Immature natural killer cell (primary cell): Measurements from ENCODE around the gene FIZ1. TPM values are rescaled to one million over a fixed set of nuclear protein-coding genes. Genes with fewer than 3 reads are reported as not detected.

Source experiments
- DNase-seq, 3 donors: peaks; one replicate each; pipeline ENCODE4 v3.0.0; 2022; ENCODE audit warnings: mixed read lengths in 1 of 3
- H3K27ac Mint-ChIP-seq, 6 donors: one replicate each; pipeline ENCODE4 v1.8.0; 2020; ENCODE audit warnings: mixed read lengths in 6 of 6, mild to moderate bottlenecking in 5 of 6, inconsistent platforms in 4 of 6, moderate library complexity in 3 of 6
- H3K27me3 Mint-ChIP-seq, 3 donors: one replicate each; pipeline ENCODE4 v1.8.0; 2020 to 2021; ENCODE audit warnings: low read depth in 3 of 3, mild to moderate bottlenecking in 3 of 3, mixed read lengths in 3 of 3, moderate library complexity in 3 of 3, inconsistent platforms in 1 of 3
- H3K36me3 Mint-ChIP-seq, 3 donors: one replicate each; pipeline ENCODE4 v1.8.0; 2020; ENCODE audit warnings: mixed read lengths in 3 of 3, inconsistent platforms in 2 of 3, mild to moderate bottlenecking in 2 of 3
- H3K4me1 Mint-ChIP-seq, 2 donors: one replicate each; pipeline ENCODE4 v1.8.0; 2020; ENCODE audit warnings: inconsistent platforms in 2 of 2, mild to moderate bottlenecking in 2 of 2, mixed read lengths in 2 of 2, moderate library complexity in 1 of 2
- H3K4me3 Mint-ChIP-seq, 5 donors: one replicate each; pipeline ENCODE4 v1.8.0; 2020; ENCODE audit warnings: mild to moderate bottlenecking in 5 of 5, mixed read lengths in 5 of 5, inconsistent platforms in 3 of 5, moderate library complexity in 3 of 5
- H3K9me3 Mint-ChIP-seq, 6 donors: one replicate each; pipeline ENCODE4 v1.8.0; 2020; ENCODE audit warnings: mild to moderate bottlenecking in 6 of 6, mixed read lengths in 6 of 6, inconsistent platforms in 4 of 6, moderate library complexity in 3 of 6
- polyA plus RNA-seq, 3 donors: library from polyadenylated mRNA; unstranded; fragments of 300-500 nt; fragmentation: Illumina TruSeq; gene quantifications; one replicate each; pipeline ENCODE4 v1.2.3, GENCODE V29; 2021

The FIZ1 gene, protein sequence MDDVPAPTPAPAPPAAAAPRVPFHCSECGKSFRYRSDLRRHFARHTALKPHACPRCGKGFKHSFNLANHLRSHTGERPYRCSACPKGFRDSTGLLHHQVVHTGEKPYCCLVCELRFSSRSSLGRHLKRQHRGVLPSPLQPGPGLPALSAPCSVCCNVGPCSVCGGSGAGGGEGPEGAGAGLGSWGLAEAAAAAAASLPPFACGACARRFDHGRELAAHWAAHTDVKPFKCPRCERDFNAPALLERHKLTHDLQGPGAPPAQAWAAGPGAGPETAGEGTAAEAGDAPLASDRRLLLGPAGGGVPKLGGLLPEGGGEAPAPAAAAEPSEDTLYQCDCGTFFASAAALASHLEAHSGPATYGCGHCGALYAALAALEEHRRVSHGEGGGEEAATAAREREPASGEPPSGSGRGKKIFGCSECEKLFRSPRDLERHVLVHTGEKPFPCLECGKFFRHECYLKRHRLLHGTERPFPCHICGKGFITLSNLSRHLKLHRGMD
- 1 to 10 TPM in 2 of 3 donors, under 1 TPM in 1; 0.63 to 1.7 (median 1.0) TPM for polyA plus RNA-seq

DNA sequence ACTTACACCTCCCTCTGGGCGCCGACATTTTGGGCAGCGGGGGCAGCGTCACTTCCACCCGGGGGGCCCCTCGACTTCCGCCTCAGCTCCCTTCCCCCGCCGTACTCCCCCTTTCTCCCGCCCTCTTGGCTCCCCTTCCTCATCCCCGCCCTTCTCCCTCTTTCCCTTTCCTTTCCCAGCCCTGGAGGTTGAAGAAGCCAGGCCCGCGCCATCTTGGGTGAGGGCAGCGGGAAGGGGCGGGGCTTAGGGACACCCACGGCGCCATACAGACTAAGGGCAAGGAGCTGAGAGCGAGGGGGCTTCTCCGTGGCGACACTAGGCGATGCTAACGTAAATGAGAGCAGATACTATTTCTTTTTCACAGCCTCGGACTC, at the start of gene FIZ1:
Gene FIZ1 (minus strand): TSS at position 50 of the 374 bp plus-strand sequence. CDS start 1,652 bp downstream, outside the sequence.
- H3K27me3 Mint-ChIP-seq, result peaks cover 1 to 9% (median 4%) of the 10 kb centered on the region in 3 donors
- peaks cover 28 to 32% of the 10 kb centered on the region in 2 donors for H3K4me1 Mint-ChIP-seq
- peaks cover 0 to 1% (median 0%) of the 10 kb centered on the region in 6 donors for H3K9me3 Mint-ChIP-seq
- peaks cover 13 to 19% (median 14%) of the 10 kb centered on the region in 3 donors for H3K36me3 Mint-ChIP-seq
- peak; percentile 96 for DNase-seq
- peak within 1 kb of the TSS; percentile 89 to 99 (median 98) for H3K27ac Mint-ChIP-seq
- peak within 1 kb of the TSS; percentile 96 to 100 (median 99) for H3K4me3 Mint-ChIP-seq

DNA sequence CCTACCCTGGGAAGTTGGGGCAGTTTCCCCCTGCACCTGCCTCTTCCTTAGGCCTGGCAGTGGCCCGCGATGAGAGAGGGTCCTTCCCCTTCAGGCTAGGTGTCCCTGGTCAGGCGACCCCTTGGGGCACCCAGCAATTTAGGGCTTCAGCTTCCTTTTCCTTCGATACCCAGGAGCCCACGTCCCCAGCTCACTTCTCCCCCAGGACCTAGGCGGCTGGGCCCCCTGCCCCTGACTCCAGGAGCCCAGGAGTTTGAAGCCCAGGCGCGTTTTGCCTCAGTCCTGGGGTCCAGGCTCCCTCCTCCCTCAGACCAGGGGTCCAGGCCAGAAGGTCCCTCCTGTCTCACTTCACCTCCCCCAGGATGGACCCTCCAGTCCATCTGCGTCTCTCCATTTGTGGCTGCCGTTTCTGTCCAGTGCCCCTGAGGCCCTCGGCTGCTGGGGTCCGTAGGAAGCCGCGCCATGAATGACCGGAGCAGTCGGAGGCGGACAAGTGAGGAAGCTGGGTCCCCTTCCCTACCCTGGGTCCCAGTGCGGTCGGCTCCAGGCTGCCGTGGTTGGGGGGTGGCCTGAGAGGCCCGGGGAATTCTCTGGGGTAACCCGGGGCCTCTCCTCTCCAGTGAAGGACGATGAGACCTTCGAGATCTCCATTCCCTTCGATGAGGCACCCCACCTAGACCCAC, 49.4 kb upstream of the FIZ1 start:
- Mint-ChIP-seq H3K27me3 (peaks cover 3 to 11% (median 4%) of the 10 kb centered on the region in 3 donors), H3K27ac (no peak overlapping the region), H3K36me3 (no peaks in the 10 kb centered on the region), H3K9me3 (no peaks in the 10 kb centered on the region), H3K4me3 (peak overlapping the region; percentile 41 to 75 (median 66)), H3K4me1 (peaks cover 9 to 34% of the 10 kb centered on the region in 2 donors)
- no peak for DNase-seq

DNA sequence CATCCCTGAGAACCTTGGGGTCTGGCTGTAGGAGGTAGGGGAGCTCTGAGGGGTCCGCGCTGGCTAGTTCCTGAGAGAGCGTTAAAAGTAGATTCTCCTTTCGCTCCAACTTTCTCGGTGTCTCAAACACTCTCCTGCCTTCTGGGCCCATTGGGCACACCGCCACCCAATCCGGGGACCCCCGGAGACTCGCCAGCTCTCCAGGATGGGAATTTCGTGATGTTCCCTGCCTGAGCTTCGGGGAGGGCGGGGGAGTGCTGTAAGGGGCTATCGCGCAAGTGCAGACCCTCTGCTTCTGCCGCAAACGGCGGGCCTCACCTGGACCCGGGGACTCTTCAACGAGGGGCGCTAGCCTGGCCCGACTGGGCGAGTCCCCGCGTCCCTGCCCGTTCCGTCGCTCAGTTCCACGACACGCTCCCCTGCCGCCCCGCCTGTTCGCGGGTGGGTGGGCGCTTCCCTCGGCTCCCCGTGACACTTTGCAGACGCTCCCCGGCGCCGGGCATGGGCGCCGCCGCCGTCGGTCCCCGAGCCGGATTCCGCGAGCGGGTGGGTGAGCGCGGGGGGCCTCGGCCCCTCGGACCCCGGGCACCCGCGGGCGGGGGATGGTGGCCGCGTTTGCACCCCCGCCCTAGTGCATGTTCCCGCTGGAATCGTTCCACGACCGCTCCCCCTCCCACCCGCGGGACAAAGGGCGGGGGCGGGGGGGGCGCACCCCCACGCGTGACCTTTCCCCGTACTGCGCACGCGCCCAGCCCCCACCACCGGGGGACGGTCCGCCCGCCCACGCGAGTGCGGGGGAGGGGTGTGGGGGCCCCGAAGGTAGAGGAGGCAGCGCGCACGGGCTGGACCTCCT, 48.6 kb upstream of the FIZ1 start, which contains the start of gene CCDC106:
Gene CCDC106 (plus strand): TSS at position 481 of the 853 bp plus-strand sequence. CDS start 835 bp downstream, outside the sequence.
- H3K27ac Mint-ChIP-seq, result peak within 1 kb of the TSS in 3 of 6 donors; percentile 35 to 64 (median 45)
- peaks cover 0 to 8% (median 5%) of the 10 kb centered on the region in 3 donors for H3K27me3 Mint-ChIP-seq
- peak within 1 kb of the TSS; percentile 70 to 82 (median 78) for H3K4me3 Mint-ChIP-seq
- DNase-seq, result peak; percentile 40 to 55 (median 41)
- H3K4me1 Mint-ChIP-seq, result peaks cover 16 to 36% of the 10 kb centered on the region in 2 donors
- H3K36me3 Mint-ChIP-seq, result no peaks in the 10 kb centered on the region
- H3K9me3 Mint-ChIP-seq, result no peaks in the 10 kb centered on the region

DNA sequence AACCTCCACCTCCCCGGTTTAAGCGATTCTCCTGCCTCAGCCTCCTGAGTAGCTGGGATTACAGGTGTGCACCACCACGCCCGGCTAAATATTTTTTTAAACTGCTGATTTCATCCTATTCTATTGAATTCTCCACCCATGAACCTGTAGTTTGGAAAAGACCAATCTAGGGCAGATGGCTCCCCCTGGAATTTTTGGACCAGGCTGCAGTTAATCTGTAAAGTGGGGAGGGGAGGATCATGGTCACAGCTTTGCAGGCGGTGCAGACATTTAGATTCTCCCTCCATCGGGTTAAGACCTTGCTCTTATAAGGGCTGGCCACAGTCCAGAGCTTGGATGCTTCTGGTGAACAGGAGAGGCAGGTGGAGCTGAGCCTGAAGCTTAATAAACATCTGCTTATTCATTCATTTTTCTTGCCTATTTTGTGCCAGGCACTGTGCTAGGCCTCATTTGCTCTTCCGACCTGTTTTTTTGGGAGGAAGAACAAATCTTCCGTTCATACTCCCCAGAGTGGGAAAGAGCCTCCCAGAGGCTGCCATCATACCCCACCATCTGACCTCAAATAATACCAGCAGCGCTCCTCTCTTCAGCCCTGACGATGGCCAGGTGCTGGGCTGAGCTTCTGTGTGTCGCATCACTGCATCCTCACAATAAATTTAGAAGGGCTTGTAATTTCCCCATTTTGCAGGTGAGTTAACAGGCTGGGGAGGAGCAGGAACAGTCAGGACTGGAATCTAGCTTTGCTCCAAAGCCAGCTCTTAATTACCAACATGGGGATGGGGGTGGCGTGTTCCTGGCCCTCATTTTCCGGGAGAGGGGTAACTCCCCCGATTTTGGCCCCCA, 47.8 kb upstream of the FIZ1 start:
- Mint-ChIP-seq H3K27me3 (peaks cover 0 to 10% (median 5%) of the 10 kb centered on the region in 3 donors), H3K9me3 (no peaks in the 10 kb centered on the region), H3K4me3 (peak overlapping the region; percentile 55 to 82 (median 78)), H3K36me3 (no peaks in the 10 kb centered on the region), H3K4me1 (peaks cover 22 to 41% of the 10 kb centered on the region in 2 donors), H3K27ac (peak overlapping the region in 2 of 6 donors; percentile 35 to 64)
- DNase-seq, result no peak

DNA sequence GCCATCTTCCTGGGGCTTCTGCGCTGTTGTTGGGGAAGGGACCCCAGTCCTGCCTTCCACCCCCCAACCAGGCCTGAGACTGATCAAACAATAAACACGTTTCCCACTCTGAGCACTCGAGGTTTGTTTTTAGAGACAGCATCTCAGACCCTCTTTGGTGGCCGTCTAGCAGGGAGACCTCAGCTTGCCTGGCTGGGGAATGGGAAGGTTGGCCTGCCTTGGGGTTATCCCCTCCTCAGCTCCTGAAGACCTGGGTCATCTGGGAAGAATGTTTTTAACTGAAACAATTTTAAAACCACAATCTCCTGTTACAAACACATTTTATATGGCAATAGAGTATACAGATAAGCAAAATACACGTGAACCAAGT, 46.2 kb upstream of the FIZ1 start:
- DNase-seq, result no peak
- Mint-ChIP-seq H3K27me3 (peaks cover 3 to 10% (median 6%) of the 10 kb centered on the region in 3 donors), H3K27ac (peak overlapping the region in 1 of 6 donors; percentile 7), H3K9me3 (no peaks in the 10 kb centered on the region), H3K36me3 (no peaks in the 10 kb centered on the region), H3K4me3 (peak overlapping the region in 4 of 5 donors; percentile 40 to 69 (median 56)), H3K4me1 (peaks cover 33 to 53% of the 10 kb centered on the region in 2 donors)

DNA sequence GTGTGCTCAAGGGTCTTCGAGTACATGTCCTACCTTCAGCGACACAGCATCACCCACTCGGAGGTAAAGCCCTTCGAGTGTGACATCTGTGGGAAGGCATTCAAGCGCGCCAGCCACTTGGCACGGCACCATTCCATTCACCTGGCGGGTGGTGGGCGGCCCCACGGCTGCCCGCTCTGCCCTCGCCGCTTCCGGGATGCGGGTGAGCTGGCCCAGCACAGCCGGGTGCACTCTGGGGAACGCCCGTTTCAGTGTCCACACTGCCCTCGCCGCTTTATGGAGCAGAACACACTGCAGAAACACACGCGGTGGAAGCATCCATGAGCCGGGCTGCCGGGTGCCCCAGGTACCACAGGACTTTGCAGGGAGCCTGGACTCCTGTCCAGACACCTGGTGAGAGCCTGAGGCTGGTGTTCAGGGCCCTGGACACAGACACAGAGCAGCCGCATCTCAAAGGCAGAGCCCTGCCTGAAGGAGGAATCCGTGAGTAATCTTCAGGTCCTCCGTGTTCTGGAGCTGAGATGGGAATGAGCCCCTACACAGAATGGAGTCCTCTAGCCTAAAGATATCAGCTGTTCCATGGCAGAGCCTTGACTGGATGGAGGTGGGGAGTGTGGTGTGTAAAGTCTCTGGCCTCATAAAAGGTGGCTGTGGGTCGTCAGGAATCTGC, 45.7 kb upstream of the FIZ1 start:
- no peaks in the 10 kb centered on the region for H3K36me3 Mint-ChIP-seq
- peaks cover 38 to 54% of the 10 kb centered on the region in 2 donors for H3K4me1 Mint-ChIP-seq
- H3K27me3 Mint-ChIP-seq, result peaks cover 3 to 10% (median 5%) of the 10 kb centered on the region in 3 donors
- H3K9me3 Mint-ChIP-seq, result no peaks in the 10 kb centered on the region
- no peak for DNase-seq
- peak overlapping the region; percentile 84 to 96 (median 91) for H3K4me3 Mint-ChIP-seq
- no peak overlapping the region for H3K27ac Mint-ChIP-seq

DNA sequence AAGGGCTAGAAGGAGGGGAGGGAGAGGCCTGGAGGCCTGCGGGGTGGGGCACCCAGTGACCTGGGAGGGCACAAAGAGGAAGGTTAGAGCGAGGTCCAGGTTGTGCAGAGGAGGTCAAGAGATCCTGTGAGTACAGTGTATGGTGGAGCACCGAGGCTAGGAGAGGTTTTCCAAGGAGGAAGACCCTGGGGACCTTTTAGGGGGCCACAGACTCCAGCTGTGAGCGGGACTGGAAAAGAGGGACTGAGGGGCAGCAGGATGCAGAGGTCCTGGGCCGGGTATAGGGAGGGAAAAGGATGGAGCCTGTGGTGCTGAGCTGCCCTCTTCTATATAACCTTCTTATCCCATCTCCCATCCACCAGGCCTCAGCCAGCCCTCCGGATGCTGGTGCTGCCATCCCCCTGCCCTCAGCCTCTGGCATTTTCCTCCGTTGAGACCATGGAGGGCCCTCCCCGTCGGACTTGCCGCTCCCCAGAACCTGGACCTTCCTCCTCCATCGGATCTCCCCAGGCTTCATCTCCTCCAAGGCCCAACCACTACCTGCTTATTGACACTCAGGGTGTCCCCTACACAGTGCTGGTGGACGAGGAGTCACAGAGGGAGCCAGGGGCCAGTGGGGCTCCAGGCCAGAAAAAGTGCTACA, 45.0 kb upstream of the FIZ1 start:
- H3K27ac Mint-ChIP-seq, result peak overlapping the region; percentile 60 to 92 (median 80)
- no peaks in the 10 kb centered on the region for H3K9me3 Mint-ChIP-seq
- peaks cover 38 to 57% of the 10 kb centered on the region in 2 donors for H3K4me1 Mint-ChIP-seq
- H3K36me3 Mint-ChIP-seq, result no peaks in the 10 kb centered on the region
- DNase-seq, result no peak
- peaks cover 3 to 7% (median 5%) of the 10 kb centered on the region in 3 donors for H3K27me3 Mint-ChIP-seq
- peak overlapping the region; percentile 84 to 96 (median 91) for H3K4me3 Mint-ChIP-seq

DNA sequence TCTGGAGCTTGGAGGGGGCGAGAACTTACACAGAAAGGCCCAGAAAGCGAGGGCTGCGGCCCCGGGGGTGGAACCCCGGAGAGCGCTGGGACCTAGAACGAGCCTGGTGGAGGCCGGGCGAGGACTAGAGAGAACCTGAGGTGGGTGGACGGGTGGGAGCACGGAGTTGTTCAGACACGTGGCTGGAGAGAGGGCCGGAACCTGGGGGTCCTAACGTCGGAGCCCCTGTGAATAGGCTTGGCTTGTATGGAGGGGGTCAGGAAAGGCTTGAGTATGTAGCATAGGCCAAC, 44.5 kb upstream of the FIZ1 start:
- peaks cover 3 to 7% (median 5%) of the 10 kb centered on the region in 3 donors for H3K27me3 Mint-ChIP-seq
- H3K9me3 Mint-ChIP-seq, result no peaks in the 10 kb centered on the region
- peaks cover 43 to 61% of the 10 kb centered on the region in 2 donors for H3K4me1 Mint-ChIP-seq
- H3K36me3 Mint-ChIP-seq, result peaks cover 0 to 3% (median 0%) of the 10 kb centered on the region in 3 donors
- H3K4me3 Mint-ChIP-seq, result peak overlapping the region; percentile 84 to 96 (median 91)
- H3K27ac Mint-ChIP-seq, result peak overlapping the region; percentile 60 to 92 (median 80)
- no peak for DNase-seq

DNA sequence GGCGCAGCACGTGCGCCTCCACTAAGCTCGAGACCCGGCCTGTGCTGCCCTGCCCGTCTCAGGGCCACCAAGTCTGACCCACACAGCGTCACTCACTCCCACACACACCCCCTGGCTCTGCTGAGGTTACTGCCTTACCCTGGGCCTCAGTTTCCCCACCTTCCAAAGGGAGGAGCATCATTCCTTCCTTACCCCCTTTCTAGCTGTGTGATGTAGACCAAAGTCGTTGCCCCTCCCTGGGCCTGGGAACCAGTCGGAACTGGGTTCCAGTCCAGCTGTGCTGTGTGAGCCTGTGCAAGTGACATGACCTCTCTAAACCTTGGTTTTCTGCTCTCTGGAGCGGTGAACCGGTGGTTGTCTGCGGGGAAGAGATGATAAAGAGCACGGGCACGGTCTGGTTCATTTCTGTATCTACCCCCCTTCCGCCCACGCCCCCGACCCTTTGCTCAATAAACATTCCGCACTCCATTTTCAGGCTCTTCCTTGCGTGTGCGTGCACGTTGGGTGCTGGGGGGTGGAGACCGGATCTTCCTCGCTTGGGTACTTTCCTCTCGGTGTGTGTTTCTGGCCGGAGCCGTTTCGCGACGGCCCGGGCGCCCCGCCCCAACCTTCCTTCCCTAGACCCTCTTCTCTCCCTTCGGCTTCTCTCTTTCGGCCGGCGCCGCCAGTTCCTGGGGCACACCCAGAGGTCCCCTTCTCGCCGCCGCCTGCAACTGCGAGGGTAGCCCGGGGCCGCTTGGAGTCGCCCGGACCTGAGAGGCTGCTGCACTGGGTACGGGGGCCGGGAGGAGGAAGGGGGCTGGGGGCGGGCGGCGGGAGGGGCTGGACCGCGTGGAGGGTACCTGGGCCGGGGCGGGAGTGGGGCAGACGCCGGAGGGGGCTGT, 43.9 kb upstream of the FIZ1 start, which contains the start of gene ZNF581:
Gene ZNF581 (plus strand): TSS at position 647 of the 884 bp plus-strand sequence. CDS start 923 bp downstream, outside the sequence.
- Mint-ChIP-seq H3K27ac (peak within 1 kb of the TSS; percentile 82 to 94 (median 89)), H3K36me3 (peaks cover 0 to 3% (median 0%) of the 10 kb centered on the region in 3 donors), H3K27me3 (peaks cover 3 to 7% (median 5%) of the 10 kb centered on the region in 3 donors), H3K4me1 (peaks cover 45 to 61% of the 10 kb centered on the region in 2 donors), H3K9me3 (no peaks in the 10 kb centered on the region), H3K4me3 (peak within 1 kb of the TSS; percentile 84 to 96 (median 91))
- peak; percentile 68 to 72 (median 69) for DNase-seq

DNA sequence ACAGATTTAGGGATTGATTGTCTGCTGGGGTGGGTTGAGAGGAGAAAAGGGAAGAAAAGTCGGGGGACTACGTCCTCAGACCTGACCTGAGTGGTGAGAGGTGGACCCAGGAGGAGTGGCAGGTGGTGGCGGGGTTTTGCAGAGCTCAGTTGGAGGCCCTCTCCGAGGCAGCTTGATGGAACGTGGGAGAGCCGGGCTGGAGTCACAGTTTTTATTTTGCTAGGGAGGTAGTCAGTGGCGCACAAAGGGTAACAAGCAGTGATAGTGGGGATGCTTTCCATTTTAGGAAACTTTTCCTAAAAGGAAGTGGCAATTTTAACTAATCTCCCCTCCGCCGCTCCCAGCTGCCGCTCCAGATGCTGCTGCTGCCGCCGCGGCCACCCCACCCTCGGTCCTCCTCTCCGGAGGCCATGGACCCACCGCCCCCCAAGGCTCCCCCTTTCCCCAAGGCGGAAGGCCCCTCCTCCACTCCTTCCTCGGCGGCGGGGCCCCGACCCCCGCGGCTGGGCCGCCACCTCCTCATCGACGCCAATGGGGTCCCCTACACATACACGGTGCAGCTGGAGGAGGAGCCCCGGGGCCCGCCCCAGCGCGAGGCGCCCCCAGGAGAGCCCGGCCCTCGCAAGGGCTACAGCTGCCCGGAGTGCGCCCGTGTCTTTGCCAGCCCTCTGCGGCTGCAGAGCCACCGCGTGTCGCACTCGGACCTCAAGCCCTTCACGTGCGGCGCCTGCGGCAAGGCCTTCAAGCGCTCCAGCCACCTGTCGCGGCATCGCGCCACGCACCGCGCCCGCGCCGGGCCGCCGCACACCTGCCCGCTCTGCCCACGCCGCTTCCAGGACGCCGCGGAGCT, 43.1 kb upstream of the FIZ1 start:
- Mint-ChIP-seq H3K4me3 (peak overlapping the region; percentile 89 to 96 (median 94)), H3K27ac (peak overlapping the region; percentile 79 to 94 (median 92)), H3K27me3 (peaks cover 5 to 8% (median 5%) of the 10 kb centered on the region in 3 donors), H3K9me3 (no peaks in the 10 kb centered on the region), H3K36me3 (peaks cover 3 to 4% (median 3%) of the 10 kb centered on the region in 3 donors), H3K4me1 (peaks cover 49 to 63% of the 10 kb centered on the region in 2 donors)
- DNase-seq, result no peak
